ENCODE measurements around the gene KAT6B. TPM values are rescaled to one million over a fixed set of nuclear protein-coding genes. Genes with fewer than 3 reads are reported as not detected.

The KAT6B gene
- total and polyA plus RNA-seq, 10 of the 15 experiments (the other 5 are each of a cell fraction or from before 2014, with no cell fraction given), result 2.7 to 22.6 (median 15.7) TPM

GRCh38 chr10:74890460-74890859 is 64.1 kb downstream of the KAT6B start:
- FAIRE-seq (no peak), ATAC-seq (no peak), DNase-seq (ENCODE audit: low read depth, low spot score) (no peak)
- Histone ChIP-seq H3K9ac (ENCODE audit: control insufficient read depth, insufficient read depth, low read length) (no peak overlapping the region), H3K4me3 (no peak overlapping the region), H3K79me2 (ENCODE audit: control insufficient read depth, insufficient read depth, low read length) (peaks cover 13% of the 10 kb centered on the region), H3K4me2 (ENCODE audit: control insufficient read depth, insufficient read depth) (no peak overlapping the region), H4K20me1 (ENCODE audit: control insufficient read depth, insufficient read depth) (no peaks in the 10 kb centered on the region; the same call in 1 of the 2 replicates), H2AFZ (ENCODE audit: control insufficient read depth, low read depth, low read length) (no peak overlapping the region), H3K4me1 (ENCODE audit: control insufficient read depth, insufficient read depth, low read length) (no peaks in the 10 kb centered on the region), H3K36me3 (ENCODE audit: control insufficient read depth in 2 of 2, insufficient read depth in 2 of 2, low read length in 1 of 2) (peaks cover 0 to 2% of the 10 kb centered on the region in 2 experiments; a peak in 2 of 4 replicates), H3K27me3 (replicated peaks in 1 of 2; ENCODE audit: control insufficient read depth in 2 of 2, insufficient read depth in 2 of 2, low read length in 1 of 2) (no peaks in the 10 kb centered on the region), H3K27ac (ENCODE audit: control insufficient read depth, insufficient read depth) (no peak overlapping the region), H3K9me3 (replicated peaks; ENCODE audit: control insufficient read depth, insufficient read depth, low read length) (no peaks in the 10 kb centered on the region)
- WGBS (ENCODE audit: insufficient coverage, insufficient replicate concordance, low lambda C conversion rate, missing lambda C conversion rate), result 100% methylated on average over 7 of the region's 7 CpGs
- in situ Hi-C loops (cut with MboI) (no loop called here), intact Hi-C loops (cut with micrococcal nuclease; ENCODE audit: unreplicated experiment) (loop anchor here (10.0 kb wide), 1 partner anchor 626 kb away; no protein-coding TSS in a partner anchor)
- CTCF ChIA-PET, result interaction anchor here (0.5 to 1.5 kb wide), 7 partner anchors 7 to 207 kb away, joined by 3 to 12 read pairs (median 4); no protein-coding TSS in a partner anchor
- RAD21 ChIA-PET (ENCODE audit: unreplicated experiment), result interaction anchor here (0.6 to 2.9 kb wide), 4 partner anchors 8 to 139 kb away, joined by 3 to 13 read pairs (median 4); no protein-coding TSS in a partner anchor
- no TSS peak for BruUV-seq (replicated peaks)
- SMC1A ChIA-PET (ENCODE audit: uncharacterized antibody, unreplicated experiment), result interaction anchor here (0.7 to 4.3 kb wide), 18 partner anchors 12 to 129 kb away, joined by 3 to 26 read pairs (median 5); no protein-coding TSS in a partner anchor
- TF ChIP-seq SP1 (IDR thresholded peaks at IDR 0.05; ENCODE audit: low read depth, low read length), result no peak
- no peak for TF ChIP-seq CHD4 (IDR thresholded peaks at IDR 0.05)
- TF ChIP-seq HDAC2 (IDR thresholded peaks at IDR 0.05), result no peak
- TF ChIP-seq TARDBP (IDR thresholded peaks at IDR 0.05; ENCODE audit: borderline replicate concordance), result no peak
- TF ChIP-seq BCL3 (IDR thresholded peaks at IDR 0.05; ENCODE audit: borderline replicate concordance, insufficient read depth, low read depth, low read length, poor library complexity, severe bottlenecking), result no peak
- TF ChIP-seq NR2C1 (IDR thresholded peaks at IDR 0.05), result no peak
- no peak for TF ChIP-seq SREBF2 (IDR thresholded peaks at IDR 0.05; ENCODE audit: low read length)
- no peak for TF ChIP-seq SMAD1 (IDR thresholded peaks at IDR 0.05; ENCODE audit: low read depth, partially characterized antibody)
- no peak for TF ChIP-seq RELA (IDR thresholded peaks at IDR 0.05; ENCODE audit: borderline replicate concordance, partially characterized antibody)
- POLR2A ChIA-PET, result interaction anchor here (0.6 to 1.1 kb wide), 4 partner anchors 11 to 129 kb away, joined by 3 to 4 read pairs (median 3); no protein-coding TSS in a partner anchor
